HepG2 (cell line): ENCODE data around the gene NFATC3. TPM values are rescaled to one million over a fixed set of nuclear protein-coding genes. Genes with fewer than 3 reads are reported as not detected.

ENCODE experiments used
- EED ChIP-seq: sonication (generic); formaldehyde crosslinking; IDR thresholded peaks from 2 replicates; pipeline ENCODE4 v1.5.0; 2020; ENCODE audit warnings: mild to moderate bottlenecking, missing genetic modification reagents
- FIP1L1 ChIP-seq: fragments of 200-400 bp; formaldehyde crosslinking; IDR thresholded peaks from 2 replicates; pipeline ENCODE4 v1.6.1; 2018; ENCODE audit warnings: low read depth, mild to moderate bottlenecking, low read length, moderate library complexity, borderline replicate concordance; ENCODE audit not compliant: insufficient read depth
- FOXK1 ChIP-seq: sonication (generic); formaldehyde crosslinking; IDR thresholded peaks from 2 replicates; pipeline ENCODE4 v1.4.0; 2020; ENCODE audit warnings: low read depth, missing genetic modification reagents, borderline replicate concordance
- GLI4 ChIP-seq: sonication (generic); formaldehyde crosslinking; IDR thresholded peaks from 2 replicates; pipeline ENCODE4 v1.5.1; 2020; ENCODE audit warnings: missing genetic modification reagents, mild to moderate bottlenecking, moderate library complexity, borderline replicate concordance
- HNRNPH1 ChIP-seq: fragments of 200-400 bp; formaldehyde crosslinking; optimal IDR thresholded peaks from 2 replicates; pipeline ENCODE3; 2017; ENCODE audit warnings: mild to moderate bottlenecking, low read depth, low read length
- KDM5A ChIP-seq: fragments of 200-600 bp; sonication (generic); IDR thresholded peaks from 2 replicates; pipeline ENCODE4 v1.7.0; 2018; ENCODE audit warnings: antibody characterized with exemption, mild to moderate bottlenecking, low read length, borderline replicate concordance
- MAFG ChIP-seq: sonication (generic); formaldehyde crosslinking; IDR thresholded peaks from 2 replicates; pipeline ENCODE4 v1.5.1; 2020; ENCODE audit warnings: mild to moderate bottlenecking, missing genetic modification reagents
- MTF1 ChIP-seq: sonication (generic); formaldehyde crosslinking; IDR thresholded peaks from 2 replicates; pipeline ENCODE4 v1.5.0; 2020; ENCODE audit warnings: missing genetic modification reagents
- MYC ChIP-seq: sonication (generic); formaldehyde crosslinking; IDR thresholded peaks from 2 replicates; pipeline ENCODE4 v1.9.0; 2021; ENCODE audit warnings: missing genetic modification reagents, borderline replicate concordance
- SETDB1 ChIP-seq: sonication (generic); formaldehyde crosslinking; IDR thresholded peaks from 2 replicates; pipeline ENCODE4 v1.5.1; 2020; ENCODE audit warnings: missing genetic modification reagents, mild to moderate bottlenecking, borderline replicate concordance
- SMC3 ChIP-seq: IDR thresholded peaks from 2 replicates; pipeline ENCODE4 v1.6.1; 2011; ENCODE audit warnings: low read length, improper control_type of control experiment
- ZNF460 ChIP-seq: sonication (generic); formaldehyde crosslinking; IDR thresholded peaks from 2 replicates; pipeline ENCODE4 v1.5.1; 2020; ENCODE audit warnings: missing genetic modification reagents, mild to moderate bottlenecking, borderline replicate concordance
- ZNF883 ChIP-seq: sonication (generic); formaldehyde crosslinking; IDR thresholded peaks from 2 replicates; pipeline ENCODE4 v1.5.1; 2020; ENCODE audit warnings: mild to moderate bottlenecking, missing genetic modification reagents; ENCODE audit errors: not compliant biosample characterization
- polyA plus RNA-seq, 8 experiments: library from polyadenylated mRNA; depleted of rRNA in 3 of 8; stranded (reverse) in 7 of 8; unstranded in 1 of 8; fragments of >200 nt; fragmentation: Illumina TruSeq in 4 of 8; extraction: Trizol in 4 of 8; gene quantifications; 2 replicates each; pipeline versions ENCODE4 v1.2.1 to v1.2.3, GENCODE V29; 2011 to 2016; ENCODE audit warnings: low read depth in 4 of 8, missing spikeins in 1 of 8, mixed read lengths in 1 of 8; ENCODE audit not compliant: insufficient read depth in 1 of 8
- total RNA-seq, 5 experiments: library from RNA; depleted of rRNA; stranded (reverse); fragments of >200 nt; fragmentation: Illumina TruSeq; extraction: Trizol; gene quantifications; 2 replicates each; pipeline ENCODE4 v1.2.3, GENCODE V29; 2016; ENCODE audit warnings: low read depth in 1 of 5
- TF ChIP-seq, protein P1 (sequence below): IDR thresholded peaks from 2 replicates; pipeline ENCODE4 v1.4.0; 2020; ENCODE audit warnings: mild to moderate bottlenecking, missing genetic modification reagents
- TF ChIP-seq, protein P2 (sequence below): sonication (generic); formaldehyde crosslinking; IDR thresholded peaks from 2 replicates; pipeline ENCODE4 v1.4.0; 2020; ENCODE audit warnings: missing genetic modification reagents
- TF ChIP-seq, protein P3 (sequence below): sonication (generic); formaldehyde crosslinking; IDR thresholded peaks from 2 replicates; pipeline ENCODE4 v1.4.0; 2020; ENCODE audit warnings: missing genetic modification reagents, low read depth, mild to moderate bottlenecking, borderline replicate concordance
- TF ChIP-seq, protein P4 (sequence below): sonication (generic); formaldehyde crosslinking; conservative IDR thresholded peaks from 2 replicates; pipeline ENCODE4 v1.4.0; 2020; ENCODE audit warnings: missing genetic modification reagents

NFATC3 gene
- total and polyA plus RNA-seq, 2 of the 13 experiments (the other 11 are each of a cell fraction or from before 2014, with no cell fraction given), result 52.6 to 62.7 TPM

DNA sequence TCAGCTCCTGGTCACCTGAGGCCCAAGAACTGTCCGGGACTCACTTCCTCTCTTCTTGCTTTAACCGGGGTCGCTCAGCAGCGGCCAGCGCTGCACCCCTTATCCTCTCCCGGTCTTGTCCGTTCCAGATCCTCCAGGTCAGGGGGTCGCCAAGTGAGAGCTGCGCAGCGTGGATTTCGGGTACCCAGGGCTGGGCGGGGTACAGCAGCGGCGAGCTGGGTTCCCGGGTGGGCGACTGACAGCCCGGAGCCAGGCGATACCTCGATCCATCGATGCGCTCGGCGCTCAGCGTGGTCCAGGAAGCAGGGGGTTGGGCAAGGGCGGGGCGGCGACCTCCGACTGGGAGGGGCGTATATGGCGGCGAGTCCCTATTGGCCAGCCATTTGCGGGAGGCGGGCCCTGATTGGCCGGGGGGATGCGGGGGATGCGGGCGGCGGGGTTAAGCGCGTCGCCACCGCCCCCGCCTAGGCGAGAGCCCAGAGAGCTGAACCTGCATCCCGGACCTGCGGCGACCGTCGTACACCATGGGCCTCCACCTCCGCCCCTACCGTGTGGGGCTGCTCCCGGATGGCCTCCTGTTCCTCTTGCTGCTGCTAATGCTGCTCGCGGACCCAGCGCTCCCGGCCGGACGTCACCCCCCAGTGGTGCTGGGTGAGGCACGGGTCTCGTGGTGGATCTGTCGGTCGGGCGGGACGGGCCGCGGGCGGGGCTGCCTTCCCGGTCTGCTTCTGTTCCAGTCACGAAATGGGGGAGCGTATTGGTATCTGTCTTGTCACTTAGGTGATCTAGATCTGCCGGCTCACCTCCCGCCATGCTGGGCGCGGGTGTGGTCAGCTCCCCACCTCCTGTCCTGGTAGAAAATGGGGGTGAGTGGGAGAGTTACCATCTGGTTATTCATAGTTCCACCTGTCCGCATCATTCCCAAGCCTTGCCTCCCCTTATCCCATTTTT, 160.0 kb downstream of the NFATC3 start, which contains the start of gene PLA2G15 (continued):
- TF ChIP-seq, protein P1, sequence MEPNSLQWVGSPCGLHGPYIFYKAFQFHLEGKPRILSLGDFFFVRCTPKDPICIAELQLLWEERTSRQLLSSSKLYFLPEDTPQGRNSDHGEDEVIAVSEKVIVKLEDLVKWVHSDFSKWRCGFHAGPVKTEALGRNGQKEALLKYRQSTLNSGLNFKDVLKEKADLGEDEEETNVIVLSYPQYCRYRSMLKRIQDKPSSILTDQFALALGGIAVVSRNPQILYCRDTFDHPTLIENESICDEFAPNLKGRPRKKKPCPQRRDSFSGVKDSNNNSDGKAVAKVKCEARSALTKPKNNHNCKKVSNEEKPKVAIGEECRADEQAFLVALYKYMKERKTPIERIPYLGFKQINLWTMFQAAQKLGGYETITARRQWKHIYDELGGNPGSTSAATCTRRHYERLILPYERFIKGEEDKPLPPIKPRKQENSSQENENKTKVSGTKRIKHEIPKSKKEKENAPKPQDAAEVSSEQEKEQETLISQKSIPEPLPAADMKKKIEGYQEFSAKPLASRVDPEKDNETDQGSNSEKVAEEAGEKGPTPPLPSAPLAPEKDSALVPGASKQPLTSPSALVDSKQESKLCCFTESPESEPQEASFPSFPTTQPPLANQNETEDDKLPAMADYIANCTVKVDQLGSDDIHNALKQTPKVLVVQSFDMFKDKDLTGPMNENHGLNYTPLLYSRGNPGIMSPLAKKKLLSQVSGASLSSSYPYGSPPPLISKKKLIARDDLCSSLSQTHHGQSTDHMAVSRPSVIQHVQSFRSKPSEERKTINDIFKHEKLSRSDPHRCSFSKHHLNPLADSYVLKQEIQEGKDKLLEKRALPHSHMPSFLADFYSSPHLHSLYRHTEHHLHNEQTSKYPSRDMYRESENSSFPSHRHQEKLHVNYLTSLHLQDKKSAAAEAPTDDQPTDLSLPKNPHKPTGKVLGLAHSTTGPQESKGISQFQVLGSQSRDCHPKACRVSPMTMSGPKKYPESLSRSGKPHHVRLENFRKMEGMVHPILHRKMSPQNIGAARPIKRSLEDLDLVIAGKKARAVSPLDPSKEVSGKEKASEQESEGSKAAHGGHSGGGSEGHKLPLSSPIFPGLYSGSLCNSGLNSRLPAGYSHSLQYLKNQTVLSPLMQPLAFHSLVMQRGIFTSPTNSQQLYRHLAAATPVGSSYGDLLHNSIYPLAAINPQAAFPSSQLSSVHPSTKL (CRISPR knock-in tag), result peak; percentile 57
- TF ChIP-seq, protein P2, sequence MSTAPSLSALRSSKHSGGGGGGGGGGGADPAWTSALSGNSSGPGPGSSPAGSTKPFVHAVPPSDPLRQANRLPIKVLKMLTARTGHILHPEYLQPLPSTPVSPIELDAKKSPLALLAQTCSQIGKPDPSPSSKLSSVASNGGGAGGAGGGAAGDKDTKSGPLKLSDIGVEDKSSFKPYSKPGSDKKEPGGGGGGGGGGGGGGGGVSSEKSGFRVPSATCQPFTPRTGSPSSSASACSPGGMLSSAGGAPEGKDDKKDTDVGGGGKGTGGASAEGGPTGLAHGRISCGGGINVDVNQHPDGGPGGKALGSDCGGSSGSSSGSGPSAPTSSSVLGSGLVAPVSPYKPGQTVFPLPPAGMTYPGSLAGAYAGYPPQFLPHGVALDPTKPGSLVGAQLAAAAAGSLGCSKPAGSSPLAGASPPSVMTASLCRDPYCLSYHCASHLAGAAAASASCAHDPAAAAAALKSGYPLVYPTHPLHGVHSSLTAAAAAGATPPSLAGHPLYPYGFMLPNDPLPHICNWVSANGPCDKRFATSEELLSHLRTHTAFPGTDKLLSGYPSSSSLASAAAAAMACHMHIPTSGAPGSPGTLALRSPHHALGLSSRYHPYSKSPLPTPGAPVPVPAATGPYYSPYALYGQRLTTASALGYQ (CRISPR knock-in tag), result peak; percentile 69; the same call in 1 of the 2 replicates
- TF ChIP-seq SMC3, result no peak
- TF ChIP-seq FOXK1 (CRISPR knock-in tag), result peak; percentile 77
- peak; percentile 65 for TF ChIP-seq ZNF883 (CRISPR knock-in tag)
- peak; percentile 62; the same call in 1 of the 2 replicates for TF ChIP-seq GLI4 (CRISPR knock-in tag)
- TF ChIP-seq, protein P3, sequence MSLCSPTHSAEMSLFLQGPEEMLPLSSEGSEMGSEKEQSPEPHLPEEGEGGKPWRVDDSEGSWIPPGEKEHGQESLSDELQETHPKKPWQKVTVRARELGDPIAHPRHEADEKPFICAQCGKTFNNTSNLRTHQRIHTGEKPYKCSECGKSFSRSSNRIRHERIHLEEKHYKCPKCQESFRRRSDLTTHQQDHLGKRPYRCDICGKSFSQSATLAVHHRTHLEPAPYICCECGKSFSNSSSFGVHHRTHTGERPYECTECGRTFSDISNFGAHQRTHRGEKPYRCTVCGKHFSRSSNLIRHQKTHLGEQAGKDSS, result peak; percentile 79
- peak; percentile 68 for TF ChIP-seq KDM5A
- TF ChIP-seq ZNF460 (CRISPR knock-in tag), result no peak; the same call in 1 of the 2 replicates
- TF ChIP-seq MTF1, result no peak
- TF ChIP-seq EED, result peak; percentile 92; the same call in 1 of the 2 replicates
- TF ChIP-seq MYC (CRISPR knock-in tag), result peak; percentile 83
- TF ChIP-seq SETDB1 (CRISPR knock-in tag), result no peak
- no peak for TF ChIP-seq HNRNPH1
- TF ChIP-seq MAFG, result 0 out of 2 replicates have a peak, but pooled peaks have one; percentile 30
- TF ChIP-seq, protein P4, sequence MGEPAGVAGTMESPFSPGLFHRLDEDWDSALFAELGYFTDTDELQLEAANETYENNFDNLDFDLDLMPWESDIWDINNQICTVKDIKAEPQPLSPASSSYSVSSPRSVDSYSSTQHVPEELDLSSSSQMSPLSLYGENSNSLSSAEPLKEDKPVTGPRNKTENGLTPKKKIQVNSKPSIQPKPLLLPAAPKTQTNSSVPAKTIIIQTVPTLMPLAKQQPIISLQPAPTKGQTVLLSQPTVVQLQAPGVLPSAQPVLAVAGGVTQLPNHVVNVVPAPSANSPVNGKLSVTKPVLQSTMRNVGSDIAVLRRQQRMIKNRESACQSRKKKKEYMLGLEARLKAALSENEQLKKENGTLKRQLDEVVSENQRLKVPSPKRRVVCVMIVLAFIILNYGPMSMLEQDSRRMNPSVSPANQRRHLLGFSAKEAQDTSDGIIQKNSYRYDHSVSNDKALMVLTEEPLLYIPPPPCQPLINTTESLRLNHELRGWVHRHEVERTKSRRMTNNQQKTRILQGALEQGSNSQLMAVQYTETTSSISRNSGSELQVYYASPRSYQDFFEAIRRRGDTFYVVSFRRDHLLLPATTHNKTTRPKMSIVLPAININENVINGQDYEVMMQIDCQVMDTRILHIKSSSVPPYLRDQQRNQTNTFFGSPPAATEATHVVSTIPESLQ, result no peak
- no peak for TF ChIP-seq FIP1L1
